ENCODE measurements around the gene GPN3.
"Not testable (repeated sequence)": the region's sequence is repeated elsewhere in the genome, so short reads cannot be mapped to it uniquely, and the experiment has no call there.

Gene GPN3

DNA sequence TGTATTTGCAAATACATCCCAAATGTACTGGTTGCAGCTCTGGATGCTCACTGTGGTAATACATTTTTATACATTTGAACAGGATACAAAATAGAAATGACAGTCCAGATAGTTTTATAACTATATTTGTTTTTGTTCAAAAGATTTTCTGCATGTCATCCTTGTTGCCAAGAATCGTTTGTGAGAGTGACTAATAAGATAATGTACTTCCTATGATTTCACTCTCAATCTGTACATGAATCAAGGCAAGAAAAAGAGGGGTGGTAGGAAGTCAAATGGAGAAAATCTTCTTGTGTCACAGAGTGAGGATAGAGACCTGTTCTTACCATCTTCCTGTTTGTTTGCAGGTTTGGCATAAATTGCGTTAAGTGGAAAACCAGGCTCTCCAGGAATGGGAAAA is 31.8 kb downstream of the GPN3 start:
- no peak for DNase-seq

- no peak for DNase-seq
These were observed 36.0 kb downstream of the GPN3 start for GRCh38 chr12:110431957-110432587.

GRCh38 chr12:110429676-110430075 is 38.4 kb downstream of the GPN3 start:
- not testable (repeated sequence) for DNase-seq

- DNase-seq: no peak
These were observed 41.7 kb downstream of the GPN3 start for GRCh38 chr12:110426406-110426805.

DNA sequence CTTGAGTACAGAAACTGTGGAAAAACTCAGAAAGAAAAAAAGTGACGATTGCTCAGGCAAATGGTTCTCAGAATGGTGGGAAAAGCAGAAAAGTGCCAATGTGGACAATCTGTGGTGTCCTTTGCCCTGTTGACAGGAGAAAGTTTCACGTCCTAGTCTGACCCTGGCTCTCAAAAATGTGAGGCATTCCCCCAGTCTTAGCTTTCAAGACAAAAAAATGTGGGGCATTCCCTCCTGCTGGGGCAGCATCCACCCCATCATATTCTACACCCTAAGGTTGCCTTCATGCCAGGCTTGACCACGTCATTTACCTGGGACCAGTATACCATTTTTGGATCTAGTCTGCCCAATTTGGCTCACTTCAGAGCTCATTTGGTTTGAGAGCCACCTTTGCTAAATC is 43.8 kb downstream of the GPN3 start:
- no peak for DNase-seq

GRCh38 chr12:110421701-110422100 is 46.4 kb downstream of the GPN3 start:
- no peak for DNase-seq

GRCh38 chr12:110421159-110421661 is 46.8 kb downstream of the GPN3 start:
- no peak for DNase-seq

GRCh38 chr12:110420644-110421043 is 47.4 kb downstream of the GPN3 start:
- not testable (repeated sequence) for DNase-seq

DNA sequence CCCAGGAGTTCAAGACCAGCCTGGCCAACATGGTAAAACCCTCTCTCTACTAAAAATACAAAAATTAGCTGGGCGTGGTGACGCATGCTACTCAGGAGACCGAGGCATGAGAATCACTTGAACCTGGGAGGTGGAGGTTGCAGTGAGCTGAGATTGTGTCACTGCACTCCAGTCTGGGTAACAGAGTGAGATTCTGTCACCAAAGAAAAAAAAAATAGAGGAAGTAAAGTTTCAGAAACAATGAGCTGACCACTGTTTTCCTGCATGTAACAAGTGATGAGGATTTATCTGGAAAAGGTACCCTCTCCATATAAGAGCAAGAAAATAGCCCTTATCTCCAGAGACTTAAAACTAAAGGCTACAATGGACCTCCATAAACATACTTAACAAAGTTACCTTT is 50.9 kb downstream of the GPN3 start:
- DNase-seq: not testable (repeated sequence)

DNA sequence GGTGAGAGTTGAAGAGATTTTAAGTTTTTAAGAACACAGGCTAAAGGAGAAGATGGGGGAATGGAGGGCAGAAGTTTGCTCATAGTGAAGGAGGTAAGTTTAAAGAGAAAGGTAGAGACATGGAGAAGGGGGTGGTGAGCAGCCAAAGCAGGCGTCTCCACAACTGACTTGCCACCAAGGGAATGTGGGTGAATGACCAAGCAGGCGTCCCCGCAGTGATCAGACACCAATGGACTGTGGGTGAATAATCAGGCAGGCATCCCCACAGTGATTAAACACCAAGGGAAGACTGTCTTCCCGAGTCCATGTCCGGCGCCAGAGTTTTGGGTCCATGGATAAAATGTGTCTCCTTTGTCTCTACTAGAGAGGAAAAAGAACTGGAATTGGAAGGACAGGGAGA is 58.0 kb downstream of the GPN3 start:
- DNase-seq: not testable (repeated sequence)

GRCh38 chr12:110405126-110405662 is 62.9 kb downstream of the GPN3 start:
- DNase-seq: not testable (repeated sequence)

GRCh38 chr12:110403976-110404682 is 63.9 kb downstream of the GPN3 start:
- DNase-seq: no peak

DNA sequence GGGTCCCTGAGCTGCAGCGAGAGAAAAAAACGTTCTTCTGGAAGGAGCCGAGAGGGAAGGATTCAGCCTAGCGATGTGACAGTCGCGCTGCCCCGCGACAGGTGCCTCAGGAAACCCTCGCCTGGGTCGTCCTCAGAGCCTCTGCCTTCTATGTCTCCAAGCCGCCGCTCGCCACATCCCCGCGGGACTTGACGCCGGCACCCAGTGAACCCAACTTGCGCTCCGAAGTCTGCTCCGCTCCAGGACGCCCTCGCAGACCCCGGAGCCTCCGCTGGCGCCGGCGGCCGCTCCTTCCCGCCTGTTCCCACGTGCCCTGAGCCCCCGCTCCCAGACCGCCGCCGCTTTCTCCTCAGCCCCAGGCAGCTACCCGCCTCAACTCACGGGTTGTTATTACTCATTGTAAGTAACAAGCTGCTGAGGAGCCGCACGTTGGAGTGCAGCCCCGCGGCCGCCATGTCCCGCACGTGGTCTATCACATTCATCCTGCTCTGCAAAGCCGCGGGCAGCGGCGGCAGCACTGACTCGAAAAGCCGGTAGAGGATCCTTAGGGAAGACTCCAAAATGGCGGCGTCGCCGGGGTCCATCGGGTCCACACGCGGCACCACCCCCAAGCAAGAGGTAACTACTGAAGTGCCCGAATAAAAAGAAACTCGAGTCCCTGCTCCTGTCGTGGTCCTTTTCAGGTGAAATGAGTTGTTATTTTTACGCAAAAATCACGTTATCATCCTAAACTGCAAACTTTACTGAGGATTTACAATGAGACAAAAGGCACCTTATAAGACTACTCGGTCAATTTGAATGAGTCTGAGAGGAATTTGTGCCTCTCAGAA is 64.7 kb downstream of the GPN3 start, which contains the start of gene ANAPC7:
Gene ANAPC7 (minus strand): TSS at position 563 of the 830 bp plus-strand sequence. CDS start 81 bp downstream, at position 482.
- peak; percentile 36 for DNase-seq
